PC-9 (cell line): Measurements from ENCODE around the gene SMOC2.

Experiments used
- CTCF ChIP-seq: fragments of 200-600 bp; sonication (generic); conservative IDR thresholded peaks from 2 replicates; pipeline ENCODE4 v1.6.1; 2017; ENCODE audit warnings: mixed run types, antibody characterized with exemption, mild to moderate bottlenecking, moderate library complexity
- EZH2 ChIP-seq: fragments of 200-600 bp; sonication (generic); IDR thresholded peaks from 2 replicates; pipeline ENCODE4 v1.8.0; 2017; ENCODE audit warnings: antibody characterized with exemption, low read depth

GRCh38 chr6:168606722-168607121 lies 165.7 kb downstream of the SMOC2 start:
- no peak for TF ChIP-seq CTCF
- no peak for TF ChIP-seq EZH2
